GM12864 (cell line): Measurements from ENCODE around the gene POLN.
A peak's percentile ranks its signal among the peaks of the same experiment; 100 is the strongest.
"Not testable (repeated sequence)": the region's sequence is repeated elsewhere in the genome, so short reads cannot be mapped to it uniquely, and the experiment has no call there.

Experiments used
- DNase-seq: peaks from one replicate; pipeline ENCODE4 v3.0.0-alpha.2; 2011; ENCODE audit warnings: low read depth
- H3K4me3 ChIP-seq: 2 replicates; pipeline ENCODE4 v1.5.1; 2011; ENCODE audit warnings: mild to moderate bottlenecking, low read depth, low read length, control low read depth
- TF ChIP-seq, protein P1 (sequence below): IDR thresholded peaks from 2 replicates; pipeline ENCODE4 v1.5.1; 2011; ENCODE audit warnings: low read depth, mild to moderate bottlenecking, moderate library complexity, low read length, control low read depth, inconsistent platforms; ENCODE audit errors: missing control alignments

The POLN gene

DNA sequence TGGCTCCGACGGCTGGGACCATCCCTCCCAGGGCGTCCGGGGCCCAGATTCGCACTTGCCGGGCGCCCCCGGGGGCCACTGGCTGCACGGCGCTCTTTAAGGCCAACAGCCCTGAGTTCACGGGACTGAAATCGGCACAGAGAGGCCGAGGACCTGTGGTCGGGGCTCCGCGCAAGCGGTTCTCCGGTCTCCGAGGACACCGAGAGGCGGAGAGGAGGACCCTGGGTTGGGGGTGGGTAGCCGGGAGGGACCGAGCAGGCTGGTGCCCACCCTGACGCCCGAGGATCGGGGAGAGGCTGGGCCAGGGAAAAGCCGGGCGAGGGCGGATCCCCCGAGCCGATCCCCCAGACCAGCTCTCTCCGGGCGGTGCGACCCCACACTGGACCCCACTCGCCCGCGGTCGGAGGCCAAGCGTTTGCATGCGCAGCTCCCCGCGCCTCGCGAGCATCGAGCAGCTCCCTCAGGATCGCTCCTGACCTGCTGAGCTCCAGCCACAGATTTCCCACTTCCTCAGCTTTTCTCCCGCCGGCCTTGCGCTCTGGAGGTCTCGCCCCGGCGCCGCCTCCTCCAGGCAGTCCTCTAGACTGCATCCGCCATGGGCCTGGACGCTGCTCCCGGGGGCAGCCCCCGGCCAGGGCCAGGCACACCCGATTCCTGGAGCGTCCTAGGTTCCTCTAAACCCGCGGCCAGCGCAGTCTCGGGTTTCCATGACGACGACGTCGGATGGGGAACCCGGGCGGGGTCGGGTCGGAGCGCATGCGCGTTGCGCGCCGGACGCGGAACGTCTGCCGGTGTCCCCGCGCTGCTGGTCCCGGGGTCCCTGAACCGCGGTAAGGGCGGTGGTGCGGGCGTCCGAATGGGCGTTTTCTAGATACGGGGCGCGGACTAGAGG lies 200.4 kb downstream of the POLN start:
- H3K4me3 ChIP-seq: peak overlapping the region; percentile 51
- DNase-seq: peak; percentile 37
- TF ChIP-seq, protein P1, sequence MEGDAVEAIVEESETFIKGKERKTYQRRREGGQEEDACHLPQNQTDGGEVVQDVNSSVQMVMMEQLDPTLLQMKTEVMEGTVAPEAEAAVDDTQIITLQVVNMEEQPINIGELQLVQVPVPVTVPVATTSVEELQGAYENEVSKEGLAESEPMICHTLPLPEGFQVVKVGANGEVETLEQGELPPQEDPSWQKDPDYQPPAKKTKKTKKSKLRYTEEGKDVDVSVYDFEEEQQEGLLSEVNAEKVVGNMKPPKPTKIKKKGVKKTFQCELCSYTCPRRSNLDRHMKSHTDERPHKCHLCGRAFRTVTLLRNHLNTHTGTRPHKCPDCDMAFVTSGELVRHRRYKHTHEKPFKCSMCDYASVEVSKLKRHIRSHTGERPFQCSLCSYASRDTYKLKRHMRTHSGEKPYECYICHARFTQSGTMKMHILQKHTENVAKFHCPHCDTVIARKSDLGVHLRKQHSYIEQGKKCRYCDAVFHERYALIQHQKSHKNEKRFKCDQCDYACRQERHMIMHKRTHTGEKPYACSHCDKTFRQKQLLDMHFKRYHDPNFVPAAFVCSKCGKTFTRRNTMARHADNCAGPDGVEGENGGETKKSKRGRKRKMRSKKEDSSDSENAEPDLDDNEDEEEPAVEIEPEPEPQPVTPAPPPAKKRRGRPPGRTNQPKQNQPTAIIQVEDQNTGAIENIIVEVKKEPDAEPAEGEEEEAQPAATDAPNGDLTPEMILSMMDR: no peak

DNA sequence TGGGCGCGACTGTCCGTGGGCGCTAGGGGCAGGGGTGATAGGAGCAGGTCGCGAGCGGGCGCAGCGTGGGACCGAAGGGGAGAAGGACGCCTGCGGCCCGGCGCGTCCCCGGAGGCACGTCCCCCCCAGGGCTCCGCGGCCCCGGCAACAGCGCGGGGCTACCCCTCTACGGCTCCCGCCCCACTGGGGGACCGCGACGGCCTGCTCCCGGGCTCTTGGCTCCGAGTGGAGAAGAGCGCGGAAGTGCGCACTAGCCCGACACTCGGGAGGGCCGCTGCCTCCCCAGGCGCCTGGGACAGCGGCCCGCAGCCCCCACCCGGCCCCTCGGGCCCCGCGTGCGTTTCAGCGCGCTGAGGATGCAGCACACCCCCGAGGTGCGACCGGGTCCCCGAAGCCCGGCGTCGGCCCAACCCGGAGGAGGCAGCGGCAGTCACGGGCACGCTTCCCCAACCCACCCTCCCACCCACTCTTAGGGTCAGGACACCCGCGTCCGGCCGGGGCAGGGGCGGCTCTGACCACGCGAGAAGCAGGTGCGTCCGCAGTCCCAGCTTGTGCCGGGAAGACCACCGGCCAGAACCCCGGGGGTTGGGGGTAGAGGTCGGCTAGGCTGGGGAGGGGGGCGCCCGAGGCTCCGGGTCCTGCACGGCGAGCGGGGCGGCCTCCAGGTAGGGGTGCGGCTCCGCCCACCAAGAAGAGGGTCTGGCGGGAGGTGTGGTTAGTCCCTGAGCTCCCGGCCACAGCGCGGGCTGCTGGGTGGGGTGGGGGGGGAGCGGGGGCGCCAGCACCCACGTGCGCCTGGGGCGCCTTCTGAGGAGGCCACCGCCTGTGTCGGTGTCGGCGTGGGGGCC lies 201.3 kb downstream of the POLN start:
- TF ChIP-seq, protein P1: no peak
- no peak overlapping the region for H3K4me3 ChIP-seq
- DNase-seq: no peak

DNA sequence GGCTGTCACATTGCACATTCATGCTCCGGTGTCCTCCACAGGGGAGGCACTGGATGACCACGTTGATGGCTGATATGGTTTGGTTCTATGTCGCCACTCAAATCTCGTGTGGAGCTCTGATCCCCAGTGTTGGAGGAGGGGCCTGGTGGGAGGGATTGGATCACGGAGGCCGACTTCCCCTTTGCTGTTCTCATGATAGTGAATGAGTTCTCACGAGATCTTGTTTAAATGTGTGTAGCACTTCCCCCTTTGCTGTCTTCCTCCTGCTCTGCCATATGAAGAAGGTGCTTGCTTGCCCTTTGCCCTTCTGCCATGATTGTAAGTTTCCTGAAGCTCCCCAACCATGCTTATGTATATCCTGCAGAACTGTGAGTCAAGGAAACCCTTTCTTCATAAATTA lies 205.1 kb downstream of the POLN start:
- no peak overlapping the region for H3K4me3 ChIP-seq
- no peak for DNase-seq
- TF ChIP-seq, protein P1: no peak

DNA sequence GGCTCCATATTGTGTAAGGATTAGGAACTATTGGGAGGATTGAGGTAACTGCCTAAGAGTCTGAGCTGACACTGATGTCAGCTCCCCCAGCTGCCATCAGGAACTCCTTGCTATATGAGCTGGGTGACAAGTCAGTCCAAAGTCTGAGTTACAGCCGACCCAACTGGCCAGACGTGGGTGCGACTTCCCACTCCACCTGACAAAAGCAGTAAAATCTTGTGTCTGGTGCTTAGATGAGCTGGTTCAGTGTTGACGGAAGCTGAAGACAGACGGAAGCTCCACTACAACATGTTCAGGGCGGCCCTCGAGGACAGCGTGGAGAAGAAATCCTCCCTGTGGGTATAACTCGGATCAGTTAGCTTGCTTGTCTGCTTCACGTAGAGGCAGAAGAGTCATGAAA lies 205.6 kb downstream of the POLN start:
- no peak overlapping the region for H3K4me3 ChIP-seq
- TF ChIP-seq, protein P1: no peak
- DNase-seq: no peak

DNA sequence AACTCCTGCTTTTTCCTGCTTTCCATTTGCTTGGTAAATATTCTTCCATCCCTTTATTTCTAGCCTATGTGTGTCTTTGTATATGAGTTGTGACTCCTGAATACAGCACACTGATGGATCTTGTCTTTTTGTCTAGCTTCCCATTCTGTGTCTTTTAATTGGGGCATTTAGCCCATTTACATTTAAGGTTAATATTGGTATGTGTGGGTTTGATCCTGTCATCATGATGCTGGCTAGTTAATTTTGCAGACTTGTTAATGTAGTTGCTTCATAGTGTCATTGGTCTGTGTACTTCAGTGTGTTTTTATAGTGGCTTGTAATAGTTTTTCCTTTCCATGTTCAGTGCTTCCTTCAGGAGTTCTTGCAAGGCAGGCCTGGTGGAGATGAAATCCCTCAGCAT lies 210.8 kb downstream of the POLN start:
- not testable (repeated sequence) for DNase-seq, H3K4me3 ChIP-seq

DNA sequence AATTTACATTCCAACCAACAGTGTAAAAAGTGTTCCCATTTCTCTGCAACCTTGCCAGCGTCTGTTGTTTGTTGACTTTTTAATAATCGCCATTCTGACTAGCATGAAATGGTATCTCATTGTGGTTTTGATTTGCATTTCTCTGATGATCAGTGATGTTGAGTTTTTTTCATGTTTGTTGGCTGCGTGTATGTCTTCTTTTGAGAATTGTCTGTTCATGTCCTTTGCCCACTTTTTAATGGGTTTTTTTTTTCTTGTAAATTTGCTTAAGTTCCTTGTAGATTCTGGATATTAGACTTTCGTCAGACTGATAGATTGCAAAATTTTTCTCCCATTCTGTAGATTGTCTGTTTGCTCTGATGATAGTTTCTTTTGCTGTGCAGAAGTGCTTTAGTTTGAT lies 214.8 kb downstream of the POLN start:
- not testable (repeated sequence) for DNase-seq, H3K4me3 ChIP-seq

DNA sequence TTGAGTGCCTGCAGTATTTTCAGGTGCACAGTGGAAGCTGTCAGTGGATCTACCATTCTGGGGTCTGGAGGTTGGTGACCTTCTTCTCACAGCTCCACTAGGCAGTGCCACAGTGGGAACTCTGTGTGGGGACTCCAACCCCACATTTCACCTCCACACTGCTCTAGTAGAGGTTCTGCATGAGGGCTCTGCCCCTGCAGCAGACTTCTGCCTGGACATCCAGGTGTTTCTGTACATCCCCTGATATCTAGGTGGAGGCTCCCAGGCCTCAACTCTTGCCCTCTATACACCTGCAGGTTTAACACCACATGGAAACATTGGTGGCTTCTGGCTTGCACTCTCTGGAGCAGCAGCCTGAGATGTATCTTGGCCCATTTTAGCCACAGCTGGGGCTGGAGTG lies 216.1 kb downstream of the POLN start:
- TF ChIP-seq, protein P1: no peak
- DNase-seq: no peak
- no peak overlapping the region for H3K4me3 ChIP-seq
